GM12878 (cell line): Measurements from ENCODE around the gene CASTOR1. TPM values are rescaled to one million over a fixed set of nuclear protein-coding genes. Genes with fewer than 3 reads are reported as not detected.
A peak's percentile ranks its signal among the peaks of the same experiment; 100 is the strongest.

Experiments used
- ETV6 ChIP-seq, 2 experiments: fragments of 450-650 bp in 1 of 2; IDR thresholded peaks in 1 of 2; conservative IDR thresholded peaks in 1 of 2; 2 replicates each; pipeline ENCODE4 v1.6.1; 2014; ENCODE audit warnings: antibody characterized with exemption in 1 of 2, borderline replicate concordance in 1 of 2, low read depth in 1 of 2, mild to moderate bottlenecking in 1 of 2, moderate library complexity in 1 of 2
- FOS ChIP-seq: IDR thresholded peaks from 3 replicates; pipeline ENCODE4 v1.6.1; 2011; ENCODE audit warnings: borderline replicate concordance; ENCODE audit not compliant: insufficient read length; ENCODE audit errors: extremely low read depth
- SMAD5 ChIP-seq: IDR thresholded peaks from 2 replicates; pipeline ENCODE4 v1.6.1; 2016; ENCODE audit warnings: antibody characterized with exemption, low read depth
- TAF1 ChIP-seq: IDR thresholded peaks from 2 replicates; pipeline ENCODE4 v1.6.1; 2011; ENCODE audit warnings: mild to moderate bottlenecking, low read depth, low read length, borderline replicate concordance
- TCF7 ChIP-seq: IDR thresholded peaks from 2 replicates; pipeline ENCODE4 v1.6.1; 2014; ENCODE audit warnings: antibody characterized with exemption, borderline replicate concordance
- YY1 ChIP-seq: IDR thresholded peaks from 2 replicates; pipeline ENCODE4 v1.6.1; 2011; ENCODE audit warnings: low read depth, mild to moderate bottlenecking, low read length
- polyA plus RNA-seq, 11 experiments: library from polyadenylated mRNA; depleted of rRNA in 4 of 11; unstranded in 6 of 11; stranded (reverse) in 5 of 11; fragments of >200 nt; fragmentation: Nextera tagmentation in 4 of 11; fragmentation: Illumina TruSeq in 1 of 11; extraction: Ambion mirVana in 4 of 11; extraction: Trizol in 1 of 11; gene quantifications; 1 replicate in 1 of 11; 2 replicates in 10 of 11; pipeline versions ENCODE4 v1.2.1 to v1.2.3, GENCODE V29; 2011 to 2016; ENCODE audit warnings: inconsistent platforms in 2 of 11, missing spikeins in 2 of 11, low read depth in 1 of 11
- total RNA-seq, 4 experiments: library from RNA; depleted of rRNA in 3 of 4; stranded (reverse); fragments of >200 nt in 3 of 4; fragmentation: Illumina TruSeq in 1 of 4; extraction: Trizol in 1 of 4; gene quantifications; 2 replicates each; pipeline versions ENCODE4 v1.2.1 to v1.2.3, GENCODE V29; 2013 to 2021
- TF ChIP-seq, protein P1 (sequence below), 3 experiments: IDR thresholded peaks in 2 of 3; conservative IDR thresholded peaks in 1 of 3; 2 replicates each; pipeline ENCODE4 v1.5.1; 2011; ENCODE audit warnings: low read depth in 3 of 3, low read length in 3 of 3, mild to moderate bottlenecking in 3 of 3, control low read depth in 2 of 3, moderate library complexity in 2 of 3, inconsistent platforms in 1 of 3, mixed read lengths in 1 of 3; ENCODE audit not compliant: control insufficient read depth in 2 of 3, insufficient read depth in 1 of 3; ENCODE audit errors: extremely low read depth in 1 of 3
- TF ChIP-seq, protein P2 (sequence below): IDR thresholded peaks from 2 replicates; pipeline ENCODE4 v1.6.1; 2011; ENCODE audit warnings: low read depth, low read length, improper control_type of control experiment, borderline replicate concordance
- TF ChIP-seq, protein P3 (sequence below): IDR thresholded peaks from 2 replicates; pipeline ENCODE4 v1.6.1; 2011; ENCODE audit warnings: borderline replicate concordance, low read depth, mild to moderate bottlenecking, moderate library complexity, mixed read lengths, low read length; ENCODE audit not compliant: insufficient read depth; ENCODE audit errors: extremely low read length

The CASTOR1 gene
- total and polyA plus RNA-seq, 10 of the 15 experiments (the other 5 are each of a cell fraction or from before 2014, with no cell fraction given): 0.31 to 9.1 (median 3.3) TPM

DNA sequence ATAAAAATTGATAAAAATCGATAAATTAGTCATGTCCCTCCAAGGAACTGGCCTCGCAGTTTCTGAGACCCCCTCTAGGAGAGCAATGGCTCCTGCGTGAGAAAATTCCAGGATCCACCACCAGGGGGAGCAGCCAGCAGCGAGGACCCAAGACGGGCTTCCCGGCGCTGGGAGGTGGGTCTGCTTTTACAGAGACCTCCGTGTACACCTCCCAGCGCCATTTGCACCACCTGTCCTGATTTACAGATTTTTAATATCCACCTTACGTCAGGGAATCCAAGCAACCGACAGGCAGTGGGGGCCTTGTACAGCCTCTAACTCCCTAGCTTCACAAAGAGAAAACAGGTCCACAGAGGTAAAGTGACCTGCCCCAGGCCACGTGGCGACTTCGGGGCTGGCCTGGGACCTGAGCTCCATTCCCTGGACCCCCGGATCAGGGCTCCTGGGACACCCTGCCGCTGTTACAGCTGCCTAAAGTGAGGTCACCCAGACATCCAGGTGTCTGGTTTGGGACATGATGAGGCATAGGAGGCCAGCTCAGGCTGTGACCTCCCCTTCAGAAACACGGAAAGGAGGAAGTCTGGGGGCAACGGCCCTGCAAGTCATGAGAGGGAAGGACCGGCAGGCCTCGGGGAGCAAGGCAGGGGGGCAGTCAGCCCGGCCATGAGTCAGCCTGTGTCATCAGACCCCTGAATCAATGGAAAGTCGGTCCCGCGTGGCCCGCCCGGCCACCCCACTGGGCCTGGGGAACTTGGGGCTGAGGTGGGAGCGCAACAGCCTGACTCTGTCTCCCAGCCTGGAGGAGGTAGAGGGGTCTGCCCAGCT is 26.2 kb downstream of the CASTOR1 start (continued):
- TF ChIP-seq, protein P1, sequence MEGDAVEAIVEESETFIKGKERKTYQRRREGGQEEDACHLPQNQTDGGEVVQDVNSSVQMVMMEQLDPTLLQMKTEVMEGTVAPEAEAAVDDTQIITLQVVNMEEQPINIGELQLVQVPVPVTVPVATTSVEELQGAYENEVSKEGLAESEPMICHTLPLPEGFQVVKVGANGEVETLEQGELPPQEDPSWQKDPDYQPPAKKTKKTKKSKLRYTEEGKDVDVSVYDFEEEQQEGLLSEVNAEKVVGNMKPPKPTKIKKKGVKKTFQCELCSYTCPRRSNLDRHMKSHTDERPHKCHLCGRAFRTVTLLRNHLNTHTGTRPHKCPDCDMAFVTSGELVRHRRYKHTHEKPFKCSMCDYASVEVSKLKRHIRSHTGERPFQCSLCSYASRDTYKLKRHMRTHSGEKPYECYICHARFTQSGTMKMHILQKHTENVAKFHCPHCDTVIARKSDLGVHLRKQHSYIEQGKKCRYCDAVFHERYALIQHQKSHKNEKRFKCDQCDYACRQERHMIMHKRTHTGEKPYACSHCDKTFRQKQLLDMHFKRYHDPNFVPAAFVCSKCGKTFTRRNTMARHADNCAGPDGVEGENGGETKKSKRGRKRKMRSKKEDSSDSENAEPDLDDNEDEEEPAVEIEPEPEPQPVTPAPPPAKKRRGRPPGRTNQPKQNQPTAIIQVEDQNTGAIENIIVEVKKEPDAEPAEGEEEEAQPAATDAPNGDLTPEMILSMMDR (IDR thresholded peaks at IDR 0.05 in 2 of 3, conservative IDR thresholded peaks at IDR 0.05 in 1 of 3; ENCODE audit: control insufficient read depth in 2 of 3, extremely low read depth in 1 of 3, insufficient read depth in 1 of 3, low read depth in 3 of 3, low read length in 3 of 3): peak; percentile 84 to 97 (median 92)
- TF ChIP-seq, protein P2, sequence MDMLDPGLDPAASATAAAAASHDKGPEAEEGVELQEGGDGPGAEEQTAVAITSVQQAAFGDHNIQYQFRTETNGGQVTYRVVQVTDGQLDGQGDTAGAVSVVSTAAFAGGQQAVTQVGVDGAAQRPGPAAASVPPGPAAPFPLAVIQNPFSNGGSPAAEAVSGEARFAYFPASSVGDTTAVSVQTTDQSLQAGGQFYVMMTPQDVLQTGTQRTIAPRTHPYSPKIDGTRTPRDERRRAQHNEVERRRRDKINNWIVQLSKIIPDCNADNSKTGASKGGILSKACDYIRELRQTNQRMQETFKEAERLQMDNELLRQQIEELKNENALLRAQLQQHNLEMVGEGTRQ: no peak
- TF ChIP-seq FOS (no peak), ETV6 (conservative IDR thresholded peaks at IDR 0.05 in 1 of 2, IDR thresholded peaks at IDR 0.05 in 1 of 2; ENCODE audit: borderline replicate concordance in 1 of 2, low read depth in 1 of 2) (no peak), TAF1 (no peak), YY1 (peak; percentile 87), SMAD5 (no peak), TCF7 (no peak)
- TF ChIP-seq, protein P3, sequence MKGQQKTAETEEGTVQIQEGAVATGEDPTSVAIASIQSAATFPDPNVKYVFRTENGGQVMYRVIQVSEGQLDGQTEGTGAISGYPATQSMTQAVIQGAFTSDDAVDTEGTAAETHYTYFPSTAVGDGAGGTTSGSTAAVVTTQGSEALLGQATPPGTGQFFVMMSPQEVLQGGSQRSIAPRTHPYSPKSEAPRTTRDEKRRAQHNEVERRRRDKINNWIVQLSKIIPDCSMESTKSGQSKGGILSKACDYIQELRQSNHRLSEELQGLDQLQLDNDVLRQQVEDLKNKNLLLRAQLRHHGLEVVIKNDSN: no peak
